GM19463 (cell line): ENCODE data around the gene LDLRAD3.

Experiments used
- ATAC-seq: cut with Tn5 transposase; IDR thresholded peaks from one replicate; pipeline ENCODE4 v1.9.1; 2021; ENCODE audit warnings: mild to moderate bottlenecking, moderate library complexity; ENCODE audit not compliant: unreplicated experiment

LDLRAD3 gene

GRCh38 chr11:36228689-36229088 is 284.8 kb downstream of the LDLRAD3 start:
- ATAC-seq, result no peak

- ATAC-seq, result no peak
Observed at GRCh38 chr11:36229091-36229705, 285.3 kb downstream of the LDLRAD3 start.

GRCh38 chr11:36230779-36231699 is 287.2 kb downstream of the LDLRAD3 start:
- ATAC-seq, result no peak

- no peak for ATAC-seq
Observed at GRCh38 chr11:36233204-36233603, 289.3 kb downstream of the LDLRAD3 start.

- ATAC-seq, result no peak
Observed at GRCh38 chr11:36234825-36235224, 291.0 kb downstream of the LDLRAD3 start.

- no peak for ATAC-seq
Observed at GRCh38 chr11:36235750-36236149, 291.9 kb downstream of the LDLRAD3 start.

- ATAC-seq, result no peak
Observed at GRCh38 chr11:36237391-36237790, 293.5 kb downstream of the LDLRAD3 start.

- ATAC-seq, result no peak
Observed at GRCh38 chr11:36238036-36238631, 294.3 kb downstream of the LDLRAD3 start.

GRCh38 chr11:36238881-36239280 is 295.0 kb downstream of the LDLRAD3 start:
- ATAC-seq, result no peak

GRCh38 chr11:36239636-36240035 is 295.8 kb downstream of the LDLRAD3 start:
- no peak for ATAC-seq

- no peak for ATAC-seq
Observed at GRCh38 chr11:36240173-36240572, 296.3 kb downstream of the LDLRAD3 start.

- ATAC-seq, result no peak
Observed at GRCh38 chr11:36240801-36241200, 296.9 kb downstream of the LDLRAD3 start.

- no peak for ATAC-seq
Observed at GRCh38 chr11:36241497-36241896, 297.6 kb downstream of the LDLRAD3 start.

- ATAC-seq, result no peak
Observed at GRCh38 chr11:36243641-36244040, 299.8 kb downstream of the LDLRAD3 start.

- no peak for ATAC-seq
Observed at GRCh38 chr11:36247493-36247892, 303.6 kb downstream of the LDLRAD3 start.

- no peak for ATAC-seq
Observed at GRCh38 chr11:36248436-36248835, 304.6 kb downstream of the LDLRAD3 start.

- ATAC-seq, result no peak
Observed at GRCh38 chr11:36249246-36249645, 305.4 kb downstream of the LDLRAD3 start.

GRCh38 chr11:36251823-36252222 is 308.0 kb downstream of the LDLRAD3 start:
- no peak for ATAC-seq

- no peak for ATAC-seq
Observed at GRCh38 chr11:36253238-36253637, 309.4 kb downstream of the LDLRAD3 start.

- no peak for ATAC-seq
Observed at GRCh38 chr11:36254713-36255112, 310.9 kb downstream of the LDLRAD3 start.

GRCh38 chr11:36257351-36257750 is 313.5 kb downstream of the LDLRAD3 start:
- ATAC-seq, result no peak
